Esophagus squamous epithelium (tissue), 4 donors: ENCODE measurements around the gene AKT2.

Source experiments
- POLR2A ChIP-seq, 4 donors: fragments of 450-650 bp; IDR thresholded peaks; one replicate each; pipeline ENCODE4 v1.6.1; 2017; ENCODE audit warnings: antibody characterized with exemption in 4 of 4, mild to moderate bottlenecking in 4 of 4, moderate library complexity in 3 of 4
- TF ChIP-seq, protein P1 (sequence below), 6 experiments: fragments of 450-650 bp in 4 of 6; fragments of 200-600 bp in 2 of 6; sonication (generic) in 2 of 6; IDR thresholded peaks; one replicate each; pipeline ENCODE4 v1.5.1; 2016 to 2019; ENCODE audit warnings: antibody characterized with exemption in 6 of 6, mild to moderate bottlenecking in 4 of 6, moderate library complexity in 4 of 6

GRCh38 chr19:40244579-40245317, 40.4 kb downstream of the AKT2 start:
- TF ChIP-seq, protein P1, sequence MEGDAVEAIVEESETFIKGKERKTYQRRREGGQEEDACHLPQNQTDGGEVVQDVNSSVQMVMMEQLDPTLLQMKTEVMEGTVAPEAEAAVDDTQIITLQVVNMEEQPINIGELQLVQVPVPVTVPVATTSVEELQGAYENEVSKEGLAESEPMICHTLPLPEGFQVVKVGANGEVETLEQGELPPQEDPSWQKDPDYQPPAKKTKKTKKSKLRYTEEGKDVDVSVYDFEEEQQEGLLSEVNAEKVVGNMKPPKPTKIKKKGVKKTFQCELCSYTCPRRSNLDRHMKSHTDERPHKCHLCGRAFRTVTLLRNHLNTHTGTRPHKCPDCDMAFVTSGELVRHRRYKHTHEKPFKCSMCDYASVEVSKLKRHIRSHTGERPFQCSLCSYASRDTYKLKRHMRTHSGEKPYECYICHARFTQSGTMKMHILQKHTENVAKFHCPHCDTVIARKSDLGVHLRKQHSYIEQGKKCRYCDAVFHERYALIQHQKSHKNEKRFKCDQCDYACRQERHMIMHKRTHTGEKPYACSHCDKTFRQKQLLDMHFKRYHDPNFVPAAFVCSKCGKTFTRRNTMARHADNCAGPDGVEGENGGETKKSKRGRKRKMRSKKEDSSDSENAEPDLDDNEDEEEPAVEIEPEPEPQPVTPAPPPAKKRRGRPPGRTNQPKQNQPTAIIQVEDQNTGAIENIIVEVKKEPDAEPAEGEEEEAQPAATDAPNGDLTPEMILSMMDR (IDR thresholded peaks at IDR 0.05), result no peak
- TF ChIP-seq POLR2A (IDR thresholded peaks at IDR 0.05), result no peak
